GM12874 (cell line): ENCODE data around the gene PLCD1.

Experiments
- CTCF ChIP-seq: IDR thresholded peaks from 2 replicates; pipeline ENCODE4 v1.5.1; 2011; ENCODE audit warnings: low read depth, mild to moderate bottlenecking, control low read depth, low read length, moderate library complexity; ENCODE audit not compliant: insufficient read depth

PLCD1 gene

GRCh38 chr3:38021196-38021595 lies 8.2 kb downstream of the PLCD1 start:
- TF ChIP-seq CTCF, result no peak

DNA sequence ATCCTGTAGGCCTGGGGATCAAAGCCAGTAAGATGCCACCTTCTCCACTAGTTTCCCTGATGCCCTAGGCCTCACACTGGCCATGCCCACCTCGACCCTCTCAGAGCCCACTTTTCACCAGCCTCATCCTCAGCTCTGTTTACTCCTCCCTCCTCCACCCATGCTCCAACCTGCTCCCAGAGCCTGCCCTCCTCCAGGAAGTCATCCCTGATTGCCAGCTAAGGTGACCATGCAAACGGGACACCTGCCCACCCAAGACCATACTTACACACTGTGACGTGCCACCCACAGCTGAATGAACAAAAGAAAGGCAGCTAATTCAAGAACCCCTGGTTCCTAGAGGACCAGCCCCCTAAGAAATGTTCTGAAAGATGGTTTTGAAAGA lies 9.1 kb downstream of the PLCD1 start:
- TF ChIP-seq CTCF, result no peak

DNA sequence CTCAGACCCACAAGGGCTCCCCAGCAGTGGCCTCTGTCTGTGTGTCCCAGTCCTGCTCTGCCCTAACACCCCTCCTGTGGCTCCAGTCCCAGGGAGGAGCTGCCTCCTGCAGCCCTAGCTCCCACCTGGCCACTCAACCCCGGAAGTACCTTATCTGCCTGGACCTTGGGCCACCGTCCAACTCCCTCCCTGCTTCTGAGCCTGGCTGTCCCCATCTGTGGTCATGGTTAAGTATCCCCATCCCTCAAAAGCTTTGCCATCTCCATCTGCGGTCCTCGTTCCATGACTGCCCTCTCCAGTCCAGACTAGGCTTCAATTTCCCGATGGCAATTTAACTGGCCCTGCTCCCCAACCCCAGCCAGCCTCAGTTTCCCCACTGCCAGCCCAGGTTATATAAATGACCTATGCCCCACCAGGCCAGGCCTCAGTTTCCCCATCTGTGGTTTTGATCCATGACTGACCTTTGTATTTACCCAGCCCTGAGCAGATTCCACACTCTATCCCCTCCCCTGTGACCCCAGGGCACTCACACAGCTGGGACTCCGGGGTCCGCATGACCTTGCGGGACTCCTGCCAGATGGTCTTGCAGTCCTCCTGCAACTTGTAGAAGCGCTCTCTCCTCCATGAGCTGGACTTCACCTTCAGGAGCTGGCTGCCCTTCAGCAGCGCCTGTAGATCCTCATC lies 9.6 kb downstream of the PLCD1 start:
- TF ChIP-seq CTCF, result no peak

DNA sequence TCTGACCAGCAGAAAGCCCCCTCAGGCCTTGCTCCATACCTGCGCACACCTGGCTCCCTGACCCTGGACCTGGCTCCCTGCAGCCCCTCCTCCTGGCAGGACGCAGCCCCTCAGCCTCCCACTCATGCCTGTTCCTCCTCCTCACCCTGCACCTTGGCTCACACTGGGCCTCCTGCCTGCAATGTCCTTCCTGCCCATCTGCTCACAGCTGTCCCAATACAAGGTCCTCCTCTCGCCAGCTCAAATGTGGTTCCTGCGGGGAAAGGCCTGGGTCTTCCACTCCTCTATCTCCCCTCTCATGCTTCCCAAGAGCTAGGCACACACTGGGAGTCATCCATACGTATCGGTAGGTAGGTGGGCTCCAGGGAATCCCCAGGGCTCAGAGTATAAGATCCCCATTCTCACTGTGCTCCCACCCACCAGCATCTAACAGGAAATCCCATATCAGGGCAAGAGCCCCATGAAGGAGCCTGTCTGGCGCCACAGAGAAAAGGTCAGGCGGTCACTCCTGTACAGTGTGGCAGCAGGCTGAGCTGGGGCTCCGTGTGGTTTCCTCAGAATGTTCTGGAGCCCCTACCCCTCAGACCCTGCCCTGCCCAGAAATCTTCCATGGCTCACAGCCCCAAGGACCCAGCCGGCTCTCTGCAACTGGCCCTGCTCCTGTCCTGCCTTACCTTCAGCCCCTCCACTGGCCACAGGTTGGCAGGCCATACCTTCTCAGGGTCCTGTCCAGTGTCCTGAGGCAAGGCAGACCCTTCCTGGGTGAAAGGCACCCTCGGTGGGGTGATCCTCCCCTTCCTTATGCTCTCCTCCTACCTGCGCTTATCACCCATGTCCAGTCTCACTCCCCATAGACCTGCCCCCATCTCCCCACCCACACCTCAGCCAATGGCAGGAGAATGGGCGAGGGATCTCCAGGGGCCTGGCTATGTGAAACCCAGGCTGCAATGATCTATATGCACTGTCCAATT lies 10.9 kb downstream of the PLCD1 start:
- no peak for TF ChIP-seq CTCF

DNA sequence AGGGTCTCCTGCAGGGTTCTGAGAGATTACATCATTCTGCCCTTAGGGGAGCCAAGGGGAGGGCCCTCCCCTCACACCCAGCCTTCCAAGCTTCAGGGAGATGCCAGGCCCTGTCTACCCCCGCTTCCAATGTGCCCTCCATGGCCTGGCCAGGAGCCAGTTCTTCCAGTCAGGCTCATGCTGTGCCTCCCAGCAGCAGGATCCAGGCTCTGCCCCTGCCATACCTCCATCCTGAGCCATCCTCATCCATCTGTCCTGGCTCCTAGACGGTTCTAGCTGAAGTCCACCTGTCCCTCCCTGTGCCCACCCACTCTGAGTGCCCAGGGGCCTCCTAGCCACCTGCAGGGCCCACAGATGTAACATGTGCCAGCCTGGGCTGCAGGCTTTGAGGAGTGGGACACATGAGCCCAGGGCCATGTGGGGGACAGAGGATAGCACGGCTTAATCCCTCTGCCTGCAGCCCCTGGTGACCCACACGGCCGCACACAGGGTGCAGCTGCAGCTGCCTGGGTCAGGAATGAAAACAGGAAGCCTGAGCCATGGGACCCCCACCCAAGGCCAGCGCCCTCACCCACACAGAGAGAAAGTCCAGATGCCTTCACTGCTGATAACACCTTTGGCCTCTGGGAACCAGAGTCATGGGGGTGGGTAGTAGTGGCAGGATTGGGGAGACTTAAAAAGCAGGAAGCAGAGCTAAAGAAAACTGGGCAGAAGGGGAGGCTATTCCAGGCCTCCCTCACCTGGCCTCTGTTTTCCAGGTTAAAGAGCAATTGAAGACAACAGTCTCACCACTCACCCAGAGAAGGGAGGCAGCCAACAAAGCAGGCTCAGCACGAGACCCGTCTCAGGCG lies 11.8 kb downstream of the PLCD1 start:
- TF ChIP-seq CTCF, result no peak

- TF ChIP-seq CTCF, result no peak
Measured at GRCh38 chr3:38016847-38017444, 12.5 kb downstream of the PLCD1 start.

DNA sequence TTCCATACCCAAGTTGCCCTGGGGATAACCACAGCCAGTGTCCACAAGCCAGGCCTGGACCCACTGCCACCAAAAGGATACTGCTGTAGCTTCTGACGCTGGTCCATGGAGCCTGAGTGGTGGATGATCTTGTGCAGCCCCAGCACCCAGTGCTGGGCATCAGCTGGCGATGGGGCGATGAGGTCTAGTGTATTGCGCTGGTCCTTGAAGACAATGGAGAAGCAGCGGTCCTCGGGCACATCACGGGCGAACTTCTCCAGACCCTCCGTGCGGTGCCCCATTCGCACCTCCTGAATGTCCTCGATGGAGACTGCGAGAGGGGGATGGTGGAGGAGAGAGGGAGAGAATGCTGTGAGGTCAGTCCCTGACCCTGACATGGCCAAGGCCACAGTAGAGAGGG lies 13.0 kb downstream of the PLCD1 start:
- TF ChIP-seq CTCF, result no peak
